DMS 273 (cell line): ENCODE results near the gene TICRR.

ENCODE experiments used
- DNase-seq: peaks from one replicate; lab custom pipeline; 2025; ENCODE audit not compliant: unreplicated experiment; lab: John Stamatoyannopoulos, UW

TICRR gene

GRCh38 chr15:89652131-89652530 lies 76.9 kb downstream of the TICRR start:
- DNase-seq: no peak

- no peak for DNase-seq
Measured at GRCh38 chr15:89652666-89653065, 77.4 kb downstream of the TICRR start.

GRCh38 chr15:89653578-89653977 lies 78.3 kb downstream of the TICRR start:
- no peak for DNase-seq

- no peak for DNase-seq
Measured at GRCh38 chr15:89654301-89654761, 79.1 kb downstream of the TICRR start.

- DNase-seq: peak; percentile 73
Measured at GRCh38 chr15:89654847-89655805, 79.9 kb downstream of the TICRR start, which contains the start of gene KIF7. Gene KIF7 (minus strand): TSS chr15:89655467. CDS start chr15:89652930, 2,537 bp downstream.

GRCh38 chr15:89656116-89656815 lies 81.0 kb downstream of the TICRR start:
- DNase-seq: no peak

- DNase-seq: no peak
Measured at GRCh38 chr15:89657686-89658200, 82.5 kb downstream of the TICRR start.

GRCh38 chr15:89659295-89659694 lies 84.0 kb downstream of the TICRR start:
- DNase-seq: no peak

- DNase-seq: no peak
Measured at GRCh38 chr15:89660556-89660955, 85.3 kb downstream of the TICRR start.

GRCh38 chr15:89662893-89663626 lies 87.8 kb downstream of the TICRR start:
- DNase-seq: peak; percentile 78

- peak; percentile 12 for DNase-seq
Measured at GRCh38 chr15:89664441-89665350, 89.4 kb downstream of the TICRR start.

GRCh38 chr15:89665449-89666181 lies 90.3 kb downstream of the TICRR start:
- DNase-seq: peak; percentile 69

- DNase-seq: no peak
Measured at GRCh38 chr15:89666184-89666857, 91.1 kb downstream of the TICRR start.

GRCh38 chr15:89666858-89667705 lies 91.8 kb downstream of the TICRR start:
- DNase-seq: no peak

GRCh38 chr15:89667706-89667960 lies 92.4 kb downstream of the TICRR start:
- DNase-seq: no peak

- no peak for DNase-seq
Measured at GRCh38 chr15:89668171-89668570, 92.9 kb downstream of the TICRR start.

GRCh38 chr15:89669309-89669865 lies 94.1 kb downstream of the TICRR start:
- DNase-seq: no peak

GRCh38 chr15:89669941-89670340 lies 94.7 kb downstream of the TICRR start:
- DNase-seq: no peak
